COLO668 (cell line): ENCODE results near the gene TTC13.

Experiments used
- DNase-seq: peaks from one replicate; lab custom pipeline; 2025; ENCODE audit not compliant: unreplicated experiment; lab: John Stamatoyannopoulos, UW

TTC13 gene

GRCh38 chr1:230857822-230858221 lies 120.8 kb downstream of the TTC13 start:
- DNase-seq: no peak

GRCh38 chr1:230857077-230857476 lies 121.6 kb downstream of the TTC13 start:
- no peak for DNase-seq
